ENCODE results near the gene DOLK.

GRCh38 chr9:128909859-128910258 is 37.5 kb downstream of the DOLK start:
- TF ChIP-seq, protein P1, sequence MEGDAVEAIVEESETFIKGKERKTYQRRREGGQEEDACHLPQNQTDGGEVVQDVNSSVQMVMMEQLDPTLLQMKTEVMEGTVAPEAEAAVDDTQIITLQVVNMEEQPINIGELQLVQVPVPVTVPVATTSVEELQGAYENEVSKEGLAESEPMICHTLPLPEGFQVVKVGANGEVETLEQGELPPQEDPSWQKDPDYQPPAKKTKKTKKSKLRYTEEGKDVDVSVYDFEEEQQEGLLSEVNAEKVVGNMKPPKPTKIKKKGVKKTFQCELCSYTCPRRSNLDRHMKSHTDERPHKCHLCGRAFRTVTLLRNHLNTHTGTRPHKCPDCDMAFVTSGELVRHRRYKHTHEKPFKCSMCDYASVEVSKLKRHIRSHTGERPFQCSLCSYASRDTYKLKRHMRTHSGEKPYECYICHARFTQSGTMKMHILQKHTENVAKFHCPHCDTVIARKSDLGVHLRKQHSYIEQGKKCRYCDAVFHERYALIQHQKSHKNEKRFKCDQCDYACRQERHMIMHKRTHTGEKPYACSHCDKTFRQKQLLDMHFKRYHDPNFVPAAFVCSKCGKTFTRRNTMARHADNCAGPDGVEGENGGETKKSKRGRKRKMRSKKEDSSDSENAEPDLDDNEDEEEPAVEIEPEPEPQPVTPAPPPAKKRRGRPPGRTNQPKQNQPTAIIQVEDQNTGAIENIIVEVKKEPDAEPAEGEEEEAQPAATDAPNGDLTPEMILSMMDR (IDR thresholded peaks at IDR 0.05): no peak
- no peak for TF ChIP-seq EZH2 (IDR thresholded peaks at IDR 0.05; ENCODE audit: borderline replicate concordance, insufficient read depth, low read depth, low read length, poor library complexity, severe bottlenecking)
